Heart left ventricle (tissue), 16 donors: Measurements from ENCODE around the gene LASP1. TPM values are rescaled to one million over a fixed set of nuclear protein-coding genes. Genes with fewer than 3 reads are reported as not detected.

Experiments used
- ATAC-seq, 4 donors: fragments of 200-7000 bp; cut with Tn5 transposase; one replicate each; pipeline ENCODE4 v1.9.1; 2020 to 2022; ENCODE audit warnings: moderate library complexity in 4 of 4, mild to moderate bottlenecking in 3 of 4, moderate number of reproducible peaks in 1 of 4
- DNase-seq, 5 donors: peaks; one replicate each; pipeline ENCODE4 v3.0.0-alpha.2; 2020
- H3K27ac ChIP-seq, 12 donors: fragments of 200-600 bp; sonication (generic) in 4 of 12; one replicate each; pipeline versions ENCODE4 v1.5.0 to v1.8.0; 2016 to 2022; ENCODE audit warnings: mild to moderate bottlenecking in 2 of 12
- H3K27me3 ChIP-seq, 9 donors: fragments of 200-600 bp; sonication (generic) in 2 of 9; one replicate each; pipeline versions ENCODE4 v1.5.1 to v1.8.0; 2016 to 2022; ENCODE audit warnings: mild to moderate bottlenecking in 3 of 9
- H3K36me3 ChIP-seq, 9 donors: fragments of 200-600 bp; sonication (generic) in 2 of 9; one replicate each; pipeline versions ENCODE4 v1.5.0 to v1.8.0; 2018 to 2022; ENCODE audit warnings: mild to moderate bottlenecking in 2 of 9
- H3K4me1 ChIP-seq, 12 donors: fragments of 200-600 bp; sonication (generic) in 4 of 12; one replicate each; pipeline versions ENCODE4 v1.5.0 to v1.8.0; 2016 to 2022; ENCODE audit warnings: mild to moderate bottlenecking in 3 of 12
- H3K4me3 ChIP-seq, 12 donors: fragments of 200-600 bp; sonication (generic) in 4 of 12; one replicate each; pipeline versions ENCODE4 v1.5.0 to v1.8.0; 2017 to 2022; ENCODE audit warnings: mild to moderate bottlenecking in 9 of 12, moderate library complexity in 4 of 12
- H3K9me3 ChIP-seq, 12 donors: fragments of 200-600 bp; sonication (generic) in 4 of 12; one replicate each; pipeline versions ENCODE4 v1.5.0 to v1.8.0; 2016 to 2022; ENCODE audit warnings: mild to moderate bottlenecking in 1 of 12
- CTCF ChIP-seq, 12 donors: fragments of 200-600 bp; sonication (generic) in 4 of 12; IDR thresholded peaks; one replicate each; pipeline versions ENCODE4 v1.5.0 to v1.8.0; 2018 to 2022; ENCODE audit warnings: antibody characterized with exemption in 12 of 12, mild to moderate bottlenecking in 5 of 12
- POLR2A ChIP-seq, 2 donors: fragments of 450-650 bp; IDR thresholded peaks; one replicate each; pipeline ENCODE4 v1.6.1; 2017; ENCODE audit warnings: antibody characterized with exemption in 2 of 2, mild to moderate bottlenecking in 2 of 2, moderate library complexity in 2 of 2
- WGBS, 4 donors: extraction: QIAGEN DNeasy Blood & Tissue Kit in 2 of 4; methylation state at CpG; one replicate each; pipeline versions ENCODE4 v1.1.5 to v1.1.7; 2013 to 2018; 5-methylcytosine and 5-hydroxymethylcytosine counted together
- intact Hi-C, 10 donors: fragments of 100-400 bp; cut with DNase I; formaldehyde crosslinking; loops; one replicate each; pipeline versions ENCODE4 v1.11.1 to v1.14.2; 2022
- polyA plus RNA-seq, 2 donors: library from polyadenylated mRNA; stranded (reverse); fragments of 200-250 nt; gene quantifications; one replicate each; pipeline ENCODE4 v1.2.3, GENCODE V29; 2013
- total RNA-seq, 9 donors: library from RNA; depleted of rRNA in 2 of 9; stranded (reverse); fragments of >200 nt in 2 of 9; fragmentation: NEBNext Ultra II Directional in 3 of 9; extraction: Animal tissue kit (Norgen Biotek cat#: 25700) in 3 of 9; gene quantifications; one replicate each; pipeline versions ENCODE4 v1.1.0 to v1.2.4, GENCODE V29; 2016 to 2023
- donor health status: ischemic (EF 13 %, LVEDD 7.1; RV severe dilation, severe dysfunction).
- donor health status: healthy with polysubstance abuse.
- donor health status: DM: no; HTN: yes; CAD: no.
- donor health status: DM: no; HTN: no; CAD: no.
- donor health status: ischemic (EF 25% LVEDD 6.9; RV normal size, moderate dysfunction).
- donor health status: ischemic (EF 25% LVEDD 5.7; RV mildly dilated, moderate dysfunction).
- donor health status: healthy.
- donor health status: DM: yes; HTN: yes; CAD: no.
- donor health status: ischemic (EF 35%, LVEDD 5.7; RV mildly dilated, moderate dysfunction).
- donor health status: nonischemic (EF 11% LVEDD 7.7; RV severe dilation, severe dysfunction).
- donor health status: DM: yes; HTN: yes; CAD: no.
- donor health status: PGD.
- donor health status: ischemic (EF 29% LVEDD 5.4; RV normal size, mild dysfunction).
- donor health status: nonischemic (EF 23%, LVEDD 6.1; RV moderate dilation, normal function).

The LASP1 gene
- total and polyA plus RNA-seq, 11 donors: 18.2 to 88.2 (median 26.7) TPM

- no peak for ATAC-seq
- DNase-seq: no peak
- TF ChIP-seq POLR2A (IDR thresholded peaks at IDR 0.05): no peak
- TF ChIP-seq CTCF (IDR thresholded peaks at IDR 0.05): no peak
- peaks cover 0 to 24% (median under 1%) of the 10 kb centered on the region in 9 donors for H3K36me3 ChIP-seq
- 59 to 67% (median 63%) methylated on average over 8 to 9 of the region's 9 CpGs for WGBS, 4 donors
- H3K4me3 ChIP-seq: peak overlapping the region in 8 of 12 donors; percentile 73 to 100 (median 84)
- peaks cover 19 to 78% (median 65%) of the 10 kb centered on the region in 12 donors for H3K4me1 ChIP-seq
- intact Hi-C loops: loop anchor here in 6 of 10 donors (5.0 to 10.0 kb wide), 8 partner anchors 34 to 282 kb away; partner anchors contain the start of genes PLXDC1 (in 4 of the 6), FBXO47 (in 3 of the 6) and PSMB3 (in 1 of the 6)
- H3K9me3 ChIP-seq: no peaks in the 10 kb centered on the region
- peak overlapping the region in 10 of 12 donors; percentile 25 to 99 (median 96) for H3K27ac ChIP-seq
- no peaks in the 10 kb centered on the region for H3K27me3 ChIP-seq
These were observed 3.0 kb downstream of the LASP1 start for GRCh38 chr17:38872671-38873385.

GRCh38 chr17:38873640-38874380 is 4.0 kb downstream of the LASP1 start:
- no peaks in the 10 kb centered on the region for H3K27me3 ChIP-seq
- TF ChIP-seq POLR2A (IDR thresholded peaks at IDR 0.05) (no peak), CTCF (IDR thresholded peaks at IDR 0.05) (no peak)
- 55 to 63% (median 58%) methylated on average over 7 to 9 of the region's 9 CpGs for WGBS, 4 donors
- intact Hi-C loops: loop anchor here in 7 of 10 donors (2.0 to 10.0 kb wide), 10 partner anchors 23 to 281 kb away; partner anchors contain the start of genes PLXDC1 (in 4 of the 7), FBXO47 (in 3 of the 7) and PSMB3 (in 1 of the 7)
- H3K27ac ChIP-seq: peak overlapping the region in 9 of 12 donors; percentile 4 to 96 (median 27)
- no peaks in the 10 kb centered on the region for H3K9me3 ChIP-seq
- no peak for DNase-seq
- H3K36me3 ChIP-seq: peaks cover 0 to 34% (median 10%) of the 10 kb centered on the region in 9 donors
- peak overlapping the region in 4 of 12 donors; percentile 20 to 83 (median 54) for H3K4me3 ChIP-seq
- no peak for ATAC-seq
- peaks cover 19 to 79% (median 61%) of the 10 kb centered on the region in 12 donors for H3K4me1 ChIP-seq

- DNase-seq (peak in 1 of 5 donors; percentile 67), ATAC-seq (peak in 2 of 4 donors; percentile 3 to 19)
- WGBS, 4 donors: 29 to 42% (median 35%) methylated on average over 6 to 10 of the region's 10 CpGs
- Histone ChIP-seq H3K4me3 (peak overlapping the region in 9 of 12 donors; percentile 6 to 83 (median 20)), H3K36me3 (peaks cover 0 to 43% (median 18%) of the 10 kb centered on the region in 9 donors), H3K4me1 (peaks cover 19 to 87% (median 67%) of the 10 kb centered on the region in 12 donors), H3K27ac (peak overlapping the region in 11 of 12 donors; percentile 12 to 96 (median 30)), H3K27me3 (no peaks in the 10 kb centered on the region), H3K9me3 (no peaks in the 10 kb centered on the region)
- intact Hi-C loops: loop anchor here in 7 of 10 donors (2.0 to 10.0 kb wide), 10 partner anchors 22 to 280 kb away; partner anchors contain the start of genes PLXDC1 (in 4 of the 7), FBXO47 (in 3 of the 7) and PSMB3 (in 1 of the 7)
- TF ChIP-seq POLR2A (IDR thresholded peaks at IDR 0.05) (no peak), CTCF (IDR thresholded peaks at IDR 0.05) (no peak)
These were observed 4.9 kb downstream of the LASP1 start for GRCh38 chr17:38874505-38875400.
